HG02840 (cell line): ENCODE results near the gene CNN3.
"Not testable (repeated sequence)": the region's sequence is repeated elsewhere in the genome, so short reads cannot be mapped to it uniquely, and the experiment has no call there.

Source experiments
- ATAC-seq: cut with Tn5 transposase; IDR thresholded peaks from one replicate; pipeline ENCODE4 v1.9.1; 2021; ENCODE audit warnings: mild to moderate bottlenecking, moderate library complexity, moderate number of reproducible peaks; ENCODE audit not compliant: unreplicated experiment, low FRiP score

The CNN3 gene

DNA sequence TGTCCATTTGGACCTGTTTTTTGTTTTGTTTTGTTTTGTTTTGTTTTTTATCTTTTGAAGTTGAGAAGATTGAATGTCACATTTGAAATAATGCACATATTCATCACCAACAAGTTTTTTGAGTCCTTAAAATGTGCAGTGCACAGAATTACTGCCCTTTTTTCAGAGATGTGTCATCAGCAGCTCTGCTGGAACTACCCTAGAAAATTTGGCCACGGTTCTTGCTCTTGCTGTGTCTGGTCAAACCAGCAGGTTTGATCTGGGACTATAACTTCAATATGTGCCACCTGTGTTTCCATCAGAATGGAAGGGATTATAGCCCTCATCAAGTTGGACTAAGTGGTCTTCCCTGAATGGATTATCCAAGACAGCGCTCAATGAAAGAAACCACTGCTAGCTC lies 24.1 kb upstream of the CNN3 start:
- ATAC-seq = no peak

DNA sequence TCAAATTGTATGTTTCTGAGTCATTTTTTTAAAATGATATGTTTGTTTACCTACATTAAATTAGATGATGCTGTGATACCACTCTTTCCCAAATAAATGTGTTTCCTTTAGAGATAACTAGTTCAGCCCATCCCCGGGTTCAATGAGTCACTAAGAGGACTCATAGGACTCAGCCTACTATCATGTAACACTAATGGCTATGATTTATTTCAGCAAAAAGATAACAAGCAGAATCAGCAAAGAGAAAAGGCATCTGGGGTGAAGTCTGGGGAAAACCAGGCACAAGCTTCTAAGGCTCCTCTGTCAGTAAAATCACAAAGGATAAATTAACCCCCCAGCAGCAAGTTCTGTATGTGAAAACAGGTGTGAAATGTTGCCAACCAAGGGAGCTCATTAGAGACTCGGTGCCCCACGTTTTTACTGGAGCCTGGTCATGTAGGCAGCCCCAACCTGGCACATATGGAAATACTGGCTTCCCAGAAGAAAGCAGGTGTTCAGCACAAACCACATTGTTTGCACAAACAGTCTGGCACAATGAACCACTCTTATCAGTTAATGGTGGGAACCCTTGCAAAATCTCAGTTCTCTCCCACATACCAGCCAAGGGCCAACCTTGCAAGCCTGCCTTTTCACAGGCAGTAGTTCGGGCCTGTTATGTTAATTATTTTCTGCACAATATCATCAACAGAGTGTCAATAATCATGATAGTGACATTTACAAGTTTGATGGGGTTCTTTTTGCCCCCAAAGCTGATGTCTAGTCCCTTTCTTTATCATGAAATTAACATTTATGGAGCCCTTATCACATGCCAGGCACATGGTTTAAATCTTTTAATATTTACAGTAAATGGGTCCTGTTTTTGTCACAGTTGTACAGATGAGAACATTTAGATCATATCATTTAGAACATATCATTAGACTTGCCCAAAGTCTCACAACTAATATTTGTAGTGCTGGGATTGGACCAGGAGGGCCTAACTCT lies 23.1 kb upstream of the CNN3 start:
- no peak for ATAC-seq

DNA sequence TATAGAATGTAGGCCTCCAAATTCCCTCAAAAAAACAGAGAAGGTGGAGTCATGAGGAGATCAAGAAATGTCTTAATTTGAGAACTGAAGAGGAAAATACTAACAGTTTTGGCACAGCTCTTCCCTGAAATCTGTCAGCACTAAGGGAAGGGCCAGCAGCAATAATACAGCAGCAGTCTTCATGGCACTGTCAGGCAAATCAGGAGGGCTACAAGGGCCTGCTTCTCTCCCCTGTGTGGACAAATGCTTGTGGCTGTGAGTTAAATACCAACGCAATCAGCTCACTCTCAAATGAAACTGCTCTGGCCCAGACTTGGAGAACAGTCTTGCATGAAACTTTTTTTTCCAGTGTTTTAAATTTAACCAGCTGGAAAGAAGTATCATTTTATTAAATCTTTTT lies 20.5 kb upstream of the CNN3 start:
- no peak for ATAC-seq

DNA sequence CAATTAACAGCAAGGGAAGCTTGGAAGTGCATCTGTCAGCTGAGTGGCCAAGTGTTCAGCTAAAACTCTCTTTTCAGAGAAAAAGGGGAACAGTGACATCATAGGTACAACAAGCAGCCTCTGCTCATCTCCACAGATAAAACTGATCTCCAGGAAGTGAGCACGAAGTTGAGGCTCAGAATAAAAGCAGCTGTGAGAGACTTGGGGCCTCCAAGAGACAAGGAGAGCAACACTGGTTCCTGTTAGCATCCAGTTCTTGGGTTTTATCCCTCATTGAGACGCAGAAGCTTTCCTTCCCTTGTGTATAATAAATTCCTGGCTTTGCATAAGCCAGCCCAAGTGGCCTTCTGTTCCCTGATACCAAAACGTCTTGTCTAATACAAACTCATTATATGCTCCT lies 20.0 kb upstream of the CNN3 start:
- ATAC-seq = no peak

DNA sequence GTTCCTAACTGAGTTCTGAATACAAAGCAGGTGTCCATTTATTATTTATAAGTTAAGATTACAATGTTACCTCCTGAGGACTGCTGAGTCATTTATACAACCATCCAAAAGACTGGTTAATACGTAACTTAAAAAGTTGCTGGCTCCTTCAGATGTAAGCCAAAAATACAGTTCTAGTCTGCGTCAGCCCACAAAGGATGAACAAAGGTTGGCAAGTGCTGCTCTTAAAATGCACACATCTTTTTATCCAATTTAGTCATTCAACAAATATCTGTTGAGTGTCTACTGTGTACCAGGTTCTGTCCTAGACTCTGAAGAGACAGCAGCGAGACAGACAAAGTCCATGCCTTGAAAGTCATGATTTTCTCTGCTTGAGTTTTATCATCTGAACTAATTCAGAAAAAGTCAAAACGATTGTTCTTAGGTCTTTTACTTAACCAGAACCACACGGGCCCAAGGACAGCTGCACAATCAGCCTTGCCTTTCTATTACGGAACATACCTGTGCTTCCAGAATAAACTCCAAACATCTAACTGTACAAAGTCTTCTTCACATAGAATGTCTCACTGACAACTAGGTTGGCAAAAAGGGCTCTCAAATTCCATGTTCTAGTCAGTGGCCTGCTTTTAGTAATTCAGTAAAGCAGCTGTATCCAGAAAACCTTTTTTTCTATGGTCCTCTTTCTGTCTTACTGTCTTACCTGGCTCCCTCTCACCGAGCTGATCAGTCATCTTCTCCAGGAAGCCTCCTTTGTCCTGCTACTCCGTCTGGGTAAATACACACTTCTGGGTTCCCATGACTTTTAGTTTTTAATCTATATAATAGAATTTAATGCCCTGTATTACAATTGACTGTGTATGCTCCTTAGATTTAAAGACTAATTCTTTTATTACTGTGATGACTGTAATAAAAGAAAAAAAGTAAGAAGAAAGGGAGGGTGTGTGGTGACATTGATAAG lies 15.5 kb upstream of the CNN3 start:
- no peak for ATAC-seq

DNA sequence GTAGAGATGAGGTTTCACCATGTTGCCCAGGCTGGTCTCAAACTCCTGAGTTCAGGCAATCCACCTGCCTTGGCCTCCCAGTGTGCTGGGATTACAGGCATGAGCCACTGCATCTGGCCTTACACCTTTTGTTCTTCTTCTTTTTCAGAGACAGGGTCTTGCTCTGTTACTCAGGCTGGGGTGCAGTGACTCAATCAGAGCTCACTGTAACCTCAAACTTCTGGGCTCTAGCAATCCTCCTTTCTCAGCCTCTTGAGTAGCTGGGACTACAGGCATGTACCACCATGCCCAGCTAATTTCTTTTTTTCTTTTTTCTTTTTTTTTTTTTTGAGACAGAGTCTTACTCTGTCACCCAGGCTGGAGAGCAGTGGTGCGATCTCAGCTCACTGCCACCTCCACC lies 14.6 kb upstream of the CNN3 start:
- not testable (repeated sequence) for ATAC-seq

DNA sequence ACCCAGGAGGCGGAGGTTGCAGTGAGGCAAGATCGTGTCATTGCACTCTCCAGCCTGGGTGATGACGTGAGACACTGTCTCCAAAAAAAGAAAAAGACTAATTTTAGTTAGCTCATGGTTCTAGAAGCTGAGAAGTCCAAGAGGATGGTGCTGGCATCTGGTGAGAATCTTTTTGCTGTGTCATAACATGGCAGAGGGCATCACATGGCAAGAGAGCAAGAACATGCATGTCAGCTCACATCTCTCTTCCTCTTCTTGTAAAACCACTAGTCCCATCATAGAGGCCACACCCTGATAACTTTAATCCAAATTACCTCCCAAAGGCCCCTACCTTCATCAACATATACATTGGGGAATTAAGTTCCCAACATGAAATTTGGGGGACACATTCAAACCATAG lies 13.8 kb upstream of the CNN3 start:
- no peak for ATAC-seq

DNA sequence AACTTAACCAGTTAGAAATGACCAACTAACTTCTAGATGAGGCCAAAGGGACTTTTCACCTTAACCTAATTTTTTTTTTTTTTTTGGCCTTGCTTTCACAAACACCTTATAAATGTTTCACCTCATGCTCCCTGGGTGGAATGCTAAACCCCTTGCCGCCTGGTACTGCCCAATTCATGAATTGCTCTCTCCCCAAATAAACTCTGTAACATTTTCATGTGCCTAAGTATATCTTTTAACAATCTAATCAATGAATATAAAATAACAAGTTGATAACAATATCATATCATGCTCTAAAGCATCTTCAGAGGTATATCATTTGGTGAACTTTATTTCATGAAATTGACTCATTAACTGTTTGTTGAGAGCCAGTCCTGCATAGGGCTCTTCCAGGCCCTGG lies 10.9 kb upstream of the CNN3 start:
- ATAC-seq = no peak

DNA sequence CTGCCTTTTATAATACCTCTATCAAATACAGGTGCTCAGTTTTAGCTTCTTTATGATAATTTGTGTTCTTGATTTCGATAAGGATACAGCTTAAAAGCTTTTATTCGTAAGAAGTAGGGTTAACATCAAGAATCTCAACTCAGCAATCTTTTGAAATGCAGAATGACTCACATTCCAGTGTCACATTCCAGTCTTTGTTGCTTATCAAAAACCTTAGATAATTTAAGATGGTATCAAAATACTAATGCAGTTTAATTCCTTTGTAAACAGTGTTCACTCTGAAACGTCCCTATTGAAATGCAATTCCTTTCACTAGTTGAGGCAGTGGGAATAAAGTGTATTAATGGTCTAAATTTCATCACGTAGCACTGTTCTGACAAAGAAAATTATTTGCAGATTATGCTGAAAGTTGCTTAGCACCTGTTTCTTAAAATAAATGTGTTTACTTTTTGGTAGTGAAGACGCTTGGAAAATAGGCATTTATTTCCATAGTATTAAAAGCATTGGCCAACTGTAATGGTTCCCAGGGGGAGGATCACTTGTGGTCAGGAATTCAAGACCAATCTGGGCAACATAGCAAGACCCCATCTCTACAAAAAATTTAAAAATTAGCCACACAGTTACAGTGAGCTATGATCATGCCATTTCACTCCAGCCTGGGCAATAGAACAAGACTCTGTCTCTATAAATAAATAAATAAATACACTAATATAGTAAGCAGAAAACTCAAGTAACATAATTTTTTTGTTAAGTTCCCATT lies 10.1 kb upstream of the CNN3 start:
- ATAC-seq = no peak

DNA sequence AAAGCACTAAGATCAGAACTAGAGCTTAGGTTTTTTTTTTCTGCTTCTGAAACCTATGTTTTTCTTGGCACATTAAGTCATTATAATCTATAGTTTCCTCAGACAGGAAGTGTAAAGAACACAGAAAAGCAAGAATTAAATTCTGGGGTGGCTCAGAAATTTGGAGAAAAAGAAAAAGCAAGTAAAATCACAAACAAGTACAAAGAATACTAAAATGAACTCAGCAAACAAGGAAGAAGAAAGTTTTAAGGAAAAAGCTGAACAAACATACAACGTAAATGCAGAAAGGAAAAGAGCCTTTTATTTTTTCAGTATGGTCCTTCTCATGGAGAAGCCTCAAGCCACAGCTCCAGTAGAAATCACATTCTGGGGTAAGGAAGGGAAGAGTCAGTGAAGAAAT lies 8.6 kb upstream of the CNN3 start:
- no peak for ATAC-seq

DNA sequence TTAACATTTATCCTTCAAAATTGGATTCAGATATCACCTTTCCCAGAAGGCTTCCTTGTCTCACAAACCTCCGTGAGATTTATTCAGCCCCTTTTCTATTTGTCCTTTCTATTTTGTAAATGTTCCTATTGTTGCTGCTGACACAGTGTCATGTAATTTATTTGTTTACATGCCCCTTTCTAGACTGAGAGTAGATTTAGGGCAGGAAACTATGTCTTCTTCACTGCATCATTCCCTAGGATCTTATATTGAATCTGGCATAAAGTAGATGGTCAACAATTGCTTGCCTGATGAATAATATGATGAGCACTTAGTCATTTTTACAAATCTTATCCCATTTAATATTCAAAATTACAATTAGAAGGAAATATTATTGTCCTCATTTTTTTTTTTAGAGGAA lies 8.1 kb upstream of the CNN3 start:
- ATAC-seq = no peak

DNA sequence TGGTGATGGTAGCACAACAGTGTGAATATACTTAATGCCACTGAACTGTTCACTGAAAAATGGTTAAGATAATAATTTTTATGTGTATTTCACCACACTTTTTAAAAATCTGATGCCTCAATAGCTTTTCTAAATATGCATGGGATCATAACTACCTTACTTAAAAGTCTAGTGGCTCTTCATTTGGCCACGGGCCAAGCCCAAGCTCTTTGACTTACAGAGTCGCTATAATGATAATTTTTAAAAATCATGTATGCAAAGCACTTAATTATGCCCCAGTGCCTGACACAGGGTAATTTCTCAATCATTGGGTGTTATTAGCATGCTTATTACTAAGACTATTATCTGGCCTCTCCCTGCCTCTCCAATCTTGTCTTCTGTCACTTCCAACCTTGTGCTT lies 7.6 kb upstream of the CNN3 start:
- ATAC-seq = no peak

DNA sequence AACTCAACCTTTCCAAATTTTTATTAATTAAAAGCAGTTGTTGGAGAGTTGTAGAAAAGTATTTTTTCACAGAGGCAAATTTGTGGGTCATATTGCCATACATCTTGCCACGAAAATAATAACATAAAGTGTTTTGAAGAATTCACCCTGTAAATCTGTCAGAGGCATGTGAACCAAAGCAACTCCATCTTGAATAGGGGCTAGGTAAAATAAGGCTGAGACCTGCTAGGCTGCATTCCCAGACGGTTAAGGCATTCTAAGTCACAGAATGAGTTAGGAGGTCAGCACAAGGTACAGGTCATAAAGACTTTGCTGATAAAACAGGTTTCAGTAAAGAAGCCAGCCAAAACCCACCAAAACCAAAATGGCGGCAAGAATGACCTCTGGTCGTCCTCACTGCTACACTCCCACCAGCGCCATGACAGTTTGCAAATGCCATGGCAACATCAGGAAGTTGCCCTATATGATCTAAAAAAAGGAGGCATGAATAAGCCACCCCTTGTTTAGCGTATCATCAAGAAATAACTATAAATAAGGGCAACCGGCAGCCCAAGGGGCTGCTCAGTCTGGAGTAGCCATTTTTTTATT lies 4.4 kb upstream of the CNN3 start:
- no peak for ATAC-seq

DNA sequence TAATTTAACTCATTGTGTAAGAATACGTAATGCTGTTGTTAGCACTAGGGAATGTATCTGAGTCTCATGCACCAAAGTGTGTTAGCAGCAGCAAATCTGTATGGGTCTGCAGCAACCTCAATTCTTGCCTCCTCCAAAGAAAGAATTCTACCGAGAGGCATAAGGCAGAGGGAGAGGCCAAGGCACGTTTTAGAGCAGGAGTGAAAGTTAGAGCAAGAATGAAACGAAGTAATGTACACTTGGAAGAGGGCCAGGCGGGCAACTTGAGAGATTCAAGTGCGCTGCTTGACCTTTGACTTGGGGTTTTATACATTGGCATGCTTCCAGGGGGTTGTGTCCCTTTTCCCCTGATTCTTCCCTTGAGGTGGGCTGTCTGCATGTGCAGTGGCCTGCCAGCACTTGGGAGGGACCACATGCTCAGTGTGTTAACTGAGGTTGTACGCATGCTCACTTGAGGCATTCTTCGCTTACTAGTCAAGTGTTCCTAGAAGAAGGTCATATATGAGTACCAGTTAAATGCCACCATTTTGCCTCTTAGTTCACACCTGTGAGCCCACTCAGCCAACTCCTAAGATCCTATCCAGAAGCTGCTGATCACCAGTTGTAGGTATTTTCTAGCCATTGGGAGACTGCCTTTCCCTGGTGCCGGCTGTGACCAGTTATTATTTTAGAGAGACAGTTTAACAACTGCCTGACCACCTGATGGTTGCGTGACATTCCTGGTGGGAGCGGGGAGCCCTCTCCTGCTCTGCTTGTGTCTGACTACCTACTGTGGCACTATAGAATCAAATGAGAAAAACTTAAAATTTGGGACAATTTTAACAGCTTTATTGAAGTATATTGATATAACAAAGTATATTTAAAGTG lies 2.7 kb upstream of the CNN3 start:
- no peak for ATAC-seq

DNA sequence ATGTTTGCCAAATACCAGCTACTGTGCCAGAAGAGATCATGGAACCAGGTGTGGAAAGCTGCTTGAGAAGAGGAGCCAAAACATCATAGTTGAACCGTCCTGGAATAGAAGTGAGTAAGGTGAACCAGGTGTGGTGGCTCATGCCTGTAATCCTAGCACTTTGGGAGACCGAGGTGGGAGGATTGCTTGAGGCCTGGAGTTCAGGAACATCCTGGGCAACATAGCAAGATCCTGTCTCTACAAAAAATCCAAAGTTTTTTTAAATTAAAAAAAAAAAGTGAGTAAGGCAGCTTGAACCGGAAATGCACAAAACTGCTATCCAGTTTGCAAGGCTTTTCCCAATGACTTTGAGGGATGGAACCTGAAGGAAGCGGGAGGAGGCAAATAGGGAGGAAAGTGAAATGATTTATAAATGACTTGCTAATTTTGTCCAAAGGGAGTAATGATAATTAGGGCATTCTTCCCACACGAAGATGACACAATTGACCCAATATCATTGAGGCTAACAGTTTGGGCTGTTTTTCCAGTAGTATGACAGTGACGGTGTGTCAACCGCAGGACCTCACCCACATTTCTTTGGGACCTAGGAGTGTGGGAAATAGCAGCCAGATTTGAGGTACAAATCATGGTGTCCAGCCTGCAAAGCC lies 1.5 kb upstream of the CNN3 start:
- ATAC-seq = no peak

DNA sequence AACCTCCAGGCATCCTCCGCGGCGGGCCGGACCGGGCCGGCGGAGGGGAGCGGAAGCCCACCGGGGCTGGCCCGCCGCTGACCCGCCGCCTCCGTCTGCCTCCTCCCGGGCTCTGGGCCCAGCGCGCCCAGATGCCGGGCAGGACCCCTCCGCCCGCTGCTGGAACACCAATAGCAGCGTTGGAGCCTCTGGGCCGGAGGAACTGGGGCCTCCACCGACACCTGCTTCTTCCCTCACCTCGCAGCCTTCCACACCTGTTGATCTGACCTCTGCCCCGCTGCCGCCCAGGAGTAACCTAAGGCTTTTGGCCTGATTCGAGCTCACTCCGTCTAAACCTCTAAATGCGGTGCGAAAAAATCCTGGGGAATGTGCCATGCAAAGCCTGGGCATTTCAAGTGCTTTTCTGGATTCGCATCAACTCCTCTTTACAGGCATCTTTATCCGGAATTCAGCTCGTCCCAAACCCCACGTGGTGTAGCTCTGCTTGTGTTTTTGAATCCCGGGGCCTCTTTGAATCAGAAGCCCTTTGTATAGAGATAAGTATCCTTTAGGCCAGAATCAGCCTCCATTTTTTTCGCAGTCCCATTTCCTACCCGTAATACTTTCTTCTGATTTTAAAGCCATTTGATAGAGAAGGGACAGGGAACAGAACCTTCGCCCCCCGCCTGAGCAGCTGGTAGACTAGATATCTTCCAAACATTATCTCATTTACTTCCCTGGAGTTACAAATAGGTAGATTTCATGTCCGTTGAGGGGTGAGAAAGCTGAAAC lies 680 bp upstream of the CNN3 start:
- no peak for ATAC-seq

DNA sequence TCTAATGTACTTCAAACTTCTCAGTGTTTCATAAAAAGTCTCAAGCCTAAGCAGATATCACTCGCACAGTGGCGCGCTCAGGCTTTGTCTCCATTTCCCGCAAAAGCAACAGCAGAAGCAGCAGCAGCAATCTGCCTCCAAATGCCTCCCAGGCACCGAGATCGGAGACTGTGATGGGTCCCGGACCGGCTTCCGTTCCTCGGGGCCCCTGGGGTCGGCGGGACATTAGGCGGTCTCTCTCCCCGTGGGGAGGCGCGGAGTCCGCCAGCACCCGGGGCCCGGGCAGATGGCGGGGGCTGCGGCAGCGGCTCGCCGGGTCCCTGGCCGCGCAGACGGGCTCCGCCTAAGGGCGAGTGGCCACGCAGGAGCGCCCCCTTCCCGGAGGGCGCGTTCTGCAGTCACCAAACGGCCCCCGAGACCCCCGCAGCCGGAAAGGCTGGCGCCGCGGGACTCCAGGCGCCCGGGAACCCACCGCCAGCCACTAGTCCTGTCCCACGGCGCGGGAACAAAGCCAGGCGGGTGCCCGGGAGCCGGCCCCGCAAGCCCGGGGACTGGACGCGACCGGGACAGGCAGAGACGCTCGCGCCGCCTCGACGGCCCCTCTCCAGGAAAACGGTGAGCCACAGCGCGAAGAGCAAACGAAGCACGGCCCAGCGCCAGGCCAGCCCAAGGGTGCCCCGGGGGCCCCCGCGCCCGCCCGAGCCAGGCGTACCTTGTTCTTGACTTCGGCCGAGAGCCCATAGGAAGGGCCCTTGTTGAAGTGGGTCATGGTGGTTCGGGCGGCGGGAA lies 590 bp downstream of the CNN3 start:
- ATAC-seq = peak; percentile 33
